AG09319 (cell line): Measurements from ENCODE around the gene OR7C1.

Source experiments
- DNase-seq: peaks from one replicate; pipeline ENCODE4 v3.0.0-alpha.2; 2010; ENCODE audit warnings: low read depth; ENCODE audit errors: extremely low read depth
- CTCF ChIP-seq: IDR thresholded peaks from 2 replicates; pipeline ENCODE4 v1.5.1; 2011; ENCODE audit warnings: low read depth, mild to moderate bottlenecking, inconsistent platforms, low read length, moderate library complexity

Gene OR7C1

GRCh38 chr19:14764401-14764800 lies 70.6 kb downstream of the OR7C1 start:
- DNase-seq, result no peak
- TF ChIP-seq CTCF, result no peak

GRCh38 chr19:14763497-14764145 lies 71.4 kb downstream of the OR7C1 start:
- DNase-seq, result no peak
- TF ChIP-seq CTCF, result no peak

- TF ChIP-seq CTCF, result no peak
- DNase-seq, result no peak
Observed at GRCh38 chr19:14762111-14762510, 72.9 kb downstream of the OR7C1 start.

GRCh38 chr19:14761607-14762006 lies 73.4 kb downstream of the OR7C1 start:
- TF ChIP-seq CTCF, result no peak

GRCh38 chr19:14758816-14759215 lies 76.2 kb downstream of the OR7C1 start:
- no peak for TF ChIP-seq CTCF
- no peak for DNase-seq

More at GRCh38 chr19:14761607-14762006, 73.4 kb downstream of the OR7C1 start:
- DNase-seq, result no peak

- TF ChIP-seq CTCF, result no peak
- no peak for DNase-seq
Observed at GRCh38 chr19:14748601-14749000, 86.4 kb downstream of the OR7C1 start.
